IPS DF 6.9 (cell line): ENCODE data around the gene CES3.

Experiments
- DNase-seq: peaks from one replicate; pipeline ENCODE4 v3.0.0-alpha.2; 2013; ENCODE audit warnings: low read depth, low spot score
- H3K27ac ChIP-seq: one replicate; pipeline ENCODE4 v1.5.1; 2013; ENCODE audit warnings: low read length, control low read depth
- H3K27me3 ChIP-seq: 2 replicates; pipeline ENCODE4 v1.6.1; 2013; ENCODE audit warnings: mild to moderate bottlenecking, low read length; ENCODE audit not compliant: control insufficient read depth, insufficient read depth
- H3K36me3 ChIP-seq: 2 replicates; pipeline ENCODE4 v1.6.1; 2013; ENCODE audit warnings: low read length; ENCODE audit not compliant: control insufficient read depth, insufficient read depth
- H3K4me1 ChIP-seq: 2 replicates; pipeline ENCODE4 v1.6.1; 2013; ENCODE audit warnings: low read length; ENCODE audit not compliant: control insufficient read depth, insufficient read depth
- H3K4me3 ChIP-seq: 2 replicates; pipeline ENCODE4 v1.5.1; 2013; ENCODE audit warnings: mild to moderate bottlenecking, low read length
- H3K9me3 ChIP-seq: 2 replicates; pipeline ENCODE4 v1.6.1; 2013; ENCODE audit warnings: low read length, inconsistent platforms; ENCODE audit not compliant: control insufficient read depth, insufficient read depth
- WGBS: extraction: QIAGEN DNeasy Blood & Tissue Kit; methylation state at CpG from one replicate; pipeline ENCODE4 v1.1.7; 2013; ENCODE audit warnings: mixed read lengths, missing lambda C conversion rate; ENCODE audit not compliant: insufficient read length, insufficient coverage; 5-methylcytosine and 5-hydroxymethylcytosine counted together

Gene CES3

GRCh38 chr16:66961065-66961744, at the start of gene CES3:
TSS of gene CES3 (plus strand) at chr16:66961266. CDS start at chr16:66961308, 42 bp downstream.
- H3K27me3 ChIP-seq = no peaks in the 10 kb centered on the region
- no peaks in the 10 kb centered on the region for H3K36me3 ChIP-seq
- H3K27ac ChIP-seq = no peak within 1 kb of the TSS
- peak within 1 kb of the TSS; percentile 24; the same call in 1 of the 2 replicates for H3K4me3 ChIP-seq
- H3K9me3 ChIP-seq = no peaks in the 10 kb centered on the region
- no CpG with 5 or more reads among the region's 16 CpGs for WGBS
- peaks cover 2% of the 10 kb centered on the region; the same call in 1 of the 2 replicates for H3K4me1 ChIP-seq
- DNase-seq = peak; percentile 79

GRCh38 chr16:66911801-66912200, 49.3 kb upstream of the CES3 start:
- whole genome bisulfite sequencing = no CpG with 5 or more reads among the region's 8 CpGs
- no peak overlapping the region for H3K4me3 ChIP-seq
- no peak for DNase-seq
- no peak overlapping the region for H3K27ac ChIP-seq
- no peaks in the 10 kb centered on the region for H3K9me3 ChIP-seq
- 0 out of 2 replicates have a peak, but pooled peaks cover 2% of the 10 kb centered on the region for H3K4me1 ChIP-seq
- no peaks in the 10 kb centered on the region for H3K27me3 ChIP-seq
- H3K36me3 ChIP-seq = no peaks in the 10 kb centered on the region

- Histone ChIP-seq H3K9me3 (no peaks in the 10 kb centered on the region), H3K4me3 (no peak overlapping the region), H3K4me1 (0 out of 2 replicates have a peak, but pooled peaks cover 2% of the 10 kb centered on the region), H3K36me3 (no peaks in the 10 kb centered on the region), H3K27ac (no peak overlapping the region), H3K27me3 (no peaks in the 10 kb centered on the region)
- no CpG with 5 or more reads among the region's 10 CpGs for WGBS
- DNase-seq = no peak
Measured at GRCh38 chr16:66913081-66913480, 48.0 kb upstream of the CES3 start.

- no peak overlapping the region for H3K27ac ChIP-seq
- H3K9me3 ChIP-seq = no peaks in the 10 kb centered on the region
- H3K36me3 ChIP-seq = no peaks in the 10 kb centered on the region
- no peak overlapping the region for H3K4me3 ChIP-seq
- no CpG with 5 or more reads among the region's 4 CpGs for WGBS
- H3K4me1 ChIP-seq = 0 out of 2 replicates have a peak, but pooled peaks cover 2% of the 10 kb centered on the region
- no peak for DNase-seq
- H3K27me3 ChIP-seq = no peaks in the 10 kb centered on the region
Measured at GRCh38 chr16:66913711-66914110, 47.4 kb upstream of the CES3 start.

- WGBS = 100% methylated on average over 2 of the region's 7 CpGs
Measured at GRCh38 chr16:66914541-66914940, 46.5 kb upstream of the CES3 start.

GRCh38 chr16:66915041-66915440, 46.0 kb upstream of the CES3 start:
- H3K36me3 ChIP-seq = no peaks in the 10 kb centered on the region
- no peak for DNase-seq
- H3K4me1 ChIP-seq = 0 out of 2 replicates have a peak, but pooled peaks cover under 1% of the 10 kb centered on the region
- WGBS = no CpG with 5 or more reads among the region's 7 CpGs
- no peaks in the 10 kb centered on the region for H3K9me3 ChIP-seq
- H3K27ac ChIP-seq = no peak overlapping the region
- H3K27me3 ChIP-seq = no peaks in the 10 kb centered on the region
- H3K4me3 ChIP-seq = no peak overlapping the region

More at GRCh38 chr16:66914541-66914940, 46.5 kb upstream of the CES3 start:
- Histone ChIP-seq H3K27me3 (no peaks in the 10 kb centered on the region), H3K9me3 (no peaks in the 10 kb centered on the region), H3K27ac (no peak overlapping the region), H3K4me1 (0 out of 2 replicates have a peak, but pooled peaks cover 2% of the 10 kb centered on the region), H3K4me3 (no peak overlapping the region), H3K36me3 (no peaks in the 10 kb centered on the region)
- no peak for DNase-seq

GRCh38 chr16:66916518-66916917, 44.5 kb upstream of the CES3 start:
- no peaks in the 10 kb centered on the region for H3K9me3 ChIP-seq
- H3K4me3 ChIP-seq = no peak overlapping the region
- DNase-seq = no peak
- no peak overlapping the region for H3K27ac ChIP-seq
- WGBS = no CpG with 5 or more reads among the region's 6 CpGs
- H3K4me1 ChIP-seq = no peaks in the 10 kb centered on the region
- no peaks in the 10 kb centered on the region for H3K36me3 ChIP-seq
- H3K27me3 ChIP-seq = no peaks in the 10 kb centered on the region

- WGBS = no CpG with 5 or more reads among the region's 9 CpGs
- H3K27ac ChIP-seq = no peak overlapping the region
- no peaks in the 10 kb centered on the region for H3K4me1 ChIP-seq
- no peak overlapping the region for H3K4me3 ChIP-seq
- no peaks in the 10 kb centered on the region for H3K27me3 ChIP-seq
- no peaks in the 10 kb centered on the region for H3K9me3 ChIP-seq
- H3K36me3 ChIP-seq = no peaks in the 10 kb centered on the region
- no peak for DNase-seq
Measured at GRCh38 chr16:66917741-66918140, 43.3 kb upstream of the CES3 start.

GRCh38 chr16:66918355-66918754, 42.7 kb upstream of the CES3 start:
- H3K4me3 ChIP-seq = no peak overlapping the region
- no peak for DNase-seq

GRCh38 chr16:66918803-66919568, 42.1 kb upstream of the CES3 start, which contains the start of gene CDH16:
TSS of gene CDH16 (minus strand) at chr16:66918885. CDS start at chr16:66918065, 820 bp downstream.
- Histone ChIP-seq H3K27ac (no peak within 1 kb of the TSS), H3K4me1 (no peaks in the 10 kb centered on the region), H3K36me3 (no peaks in the 10 kb centered on the region), H3K27me3 (peaks cover 2% of the 10 kb centered on the region; the same call in 1 of the 2 replicates), H3K4me3 (no peak within 1 kb of the TSS), H3K9me3 (no peaks in the 10 kb centered on the region)
- WGBS = no CpG with 5 or more reads among the region's 7 CpGs
- no peak for DNase-seq

More at GRCh38 chr16:66918355-66918754, 42.7 kb upstream of the CES3 start:
- H3K4me1 ChIP-seq = no peaks in the 10 kb centered on the region
- H3K9me3 ChIP-seq = no peaks in the 10 kb centered on the region
- no CpG with 5 or more reads among the region's 6 CpGs for WGBS
- H3K36me3 ChIP-seq = no peaks in the 10 kb centered on the region
- H3K27ac ChIP-seq = no peak overlapping the region
- no peaks in the 10 kb centered on the region for H3K27me3 ChIP-seq
